OCI-LY3 (cell line): Measurements from ENCODE around the gene WHAMM.
A peak's percentile ranks its signal among the peaks of the same experiment; 100 is the strongest.

Source experiments
- H2AFZ ChIP-seq: fragments of 200-600, 300-600 bp; shearing (Covaris generic); 2 replicates; pipeline ENCODE4 v1.6.0; 2014; ENCODE audit warnings: antibody characterized with exemption, low read depth, low read length
- H3K27ac ChIP-seq: fragments of 200-600, 300-600 bp; sonication (generic); 2 replicates; pipeline ENCODE4 v1.5.1; 2014; ENCODE audit warnings: mild to moderate bottlenecking, low read length, moderate library complexity, mixed read lengths
- H3K27me3 ChIP-seq: fragments of 200-600, 300-600 bp; sonication (generic); 2 replicates; pipeline ENCODE4 v1.6.1; 2014; ENCODE audit warnings: low read depth, low read length, mixed read lengths
- H3K36me3 ChIP-seq: fragments of 200-600, 300-600 bp; sonication (generic); replicated peaks from 2 replicates; pipeline ENCODE3; 2014; ENCODE audit warnings: low read depth, low read length, mixed read lengths
- H3K4me1 ChIP-seq: fragments of 300-600, 200-600 bp; sonication (generic); 2 replicates; pipeline ENCODE4 v1.6.1; 2014; ENCODE audit warnings: low read length, mixed read lengths
- H3K4me2 ChIP-seq: fragments of 200-600, 300-600 bp; sonication (generic); 2 replicates; pipeline ENCODE4 v1.6.1; 2014; ENCODE audit warnings: low read length, mixed read lengths
- H3K4me3 ChIP-seq: fragments of 300-600, 200-600 bp; sonication (generic); 2 replicates; pipeline ENCODE4 v1.5.1; 2014; ENCODE audit warnings: antibody characterized with exemption, mild to moderate bottlenecking, low read length, moderate library complexity
- H3K79me2 ChIP-seq: fragments of 300-600, 200-600 bp; shearing (Covaris generic); 2 replicates; pipeline ENCODE4 v1.6.1; 2014; ENCODE audit warnings: mild to moderate bottlenecking, low read length, mixed read lengths
- H3K9ac ChIP-seq: fragments of 300-600, 200-600 bp; shearing (Covaris generic); 2 replicates; pipeline ENCODE4 v1.6.0; 2014; ENCODE audit warnings: mild to moderate bottlenecking, low read length, moderate library complexity
- H3K9me3 ChIP-seq: fragments of 200-600, 300-600 bp; shearing (Covaris generic); 2 replicates; pipeline ENCODE4 v1.6.1; 2014; ENCODE audit warnings: low read length, mixed read lengths; ENCODE audit not compliant: insufficient read depth
- H4K20me1 ChIP-seq: fragments of 200-600, 300-600 bp; sonication (generic); 2 replicates; pipeline ENCODE4 v1.6.1; 2016; ENCODE audit warnings: low read length, mixed read lengths; ENCODE audit not compliant: insufficient read depth
- CTCF ChIP-seq: fragments of 200-600, 300-600 bp; sonication (generic); IDR thresholded peaks from 2 replicates; pipeline ENCODE4 v1.5.1; 2014; ENCODE audit warnings: antibody characterized with exemption, low read length, low read depth
- EZH2phosphoT487 ChIP-seq: fragments of 200-600 bp; shearing (Covaris generic); IDR thresholded peaks from 2 replicates; pipeline ENCODE4 v1.6.1; 2018; ENCODE audit warnings: antibody characterized with exemption, mixed run types, low read depth

The WHAMM gene

DNA sequence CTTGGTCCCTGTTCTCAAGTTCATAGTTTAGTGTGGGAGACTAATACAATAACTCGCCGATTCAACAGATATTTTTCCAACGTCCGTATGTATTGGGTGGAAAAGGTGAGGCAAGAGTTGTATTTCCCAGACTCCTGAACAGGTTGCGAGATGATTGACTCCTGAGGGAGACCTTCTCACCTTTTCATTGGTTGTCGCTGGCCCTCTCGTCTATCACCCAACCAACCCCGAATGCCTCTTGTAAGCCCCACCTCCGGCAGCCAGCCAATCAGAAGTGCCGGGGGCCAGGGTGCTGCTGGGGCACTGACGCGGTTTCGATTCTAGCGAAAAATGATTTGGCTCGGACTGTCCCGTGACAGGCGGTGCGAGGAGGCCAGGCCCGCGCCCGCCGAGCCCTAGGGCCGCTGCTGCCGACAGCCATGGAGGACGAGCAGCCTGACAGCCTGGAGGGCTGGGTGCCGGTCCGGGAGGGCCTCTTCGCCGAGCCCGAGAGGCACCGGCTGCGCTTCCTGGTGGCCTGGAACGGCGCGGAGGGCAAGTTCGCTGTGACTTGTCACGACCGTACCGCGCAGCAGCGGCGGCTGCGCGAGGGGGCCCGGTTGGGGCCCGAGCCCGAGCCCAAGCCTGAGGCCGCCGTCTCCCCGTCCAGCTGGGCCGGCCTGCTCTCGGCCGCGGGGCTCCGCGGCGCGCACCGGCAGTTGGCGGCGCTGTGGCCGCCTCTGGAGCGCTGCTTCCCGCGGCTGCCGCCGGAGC is at the start of gene WHAMM:
Gene WHAMM, plus strand, starts transcription at position 321 of the 753 bp plus-strand sequence. Its CDS starts 99 bp downstream, at position 420.
- peak within 1 kb of the TSS; percentile 86 for H3K9ac ChIP-seq
- H3K4me3 ChIP-seq = peak within 1 kb of the TSS; percentile 86
- H3K4me2 ChIP-seq = peak within 1 kb of the TSS; percentile 96
- H3K9me3 ChIP-seq = no peaks in the 10 kb centered on the region
- no peaks in the 10 kb centered on the region for H3K27me3 ChIP-seq
- peaks cover 26% of the 10 kb centered on the region for H4K20me1 ChIP-seq
- peaks cover 45% of the 10 kb centered on the region for H3K79me2 ChIP-seq
- peak within 1 kb of the TSS; percentile 96 for H2AFZ ChIP-seq
- no peak for TF ChIP-seq EZH2phosphoT487
- 0 out of 2 replicates have a peak, but pooled peaks have one; percentile 15 for TF ChIP-seq CTCF
- H3K36me3 ChIP-seq = peaks cover 4% of the 10 kb centered on the region
- H3K27ac ChIP-seq = peak within 1 kb of the TSS; percentile 87
- H3K4me1 ChIP-seq = peaks cover 31% of the 10 kb centered on the region

DNA sequence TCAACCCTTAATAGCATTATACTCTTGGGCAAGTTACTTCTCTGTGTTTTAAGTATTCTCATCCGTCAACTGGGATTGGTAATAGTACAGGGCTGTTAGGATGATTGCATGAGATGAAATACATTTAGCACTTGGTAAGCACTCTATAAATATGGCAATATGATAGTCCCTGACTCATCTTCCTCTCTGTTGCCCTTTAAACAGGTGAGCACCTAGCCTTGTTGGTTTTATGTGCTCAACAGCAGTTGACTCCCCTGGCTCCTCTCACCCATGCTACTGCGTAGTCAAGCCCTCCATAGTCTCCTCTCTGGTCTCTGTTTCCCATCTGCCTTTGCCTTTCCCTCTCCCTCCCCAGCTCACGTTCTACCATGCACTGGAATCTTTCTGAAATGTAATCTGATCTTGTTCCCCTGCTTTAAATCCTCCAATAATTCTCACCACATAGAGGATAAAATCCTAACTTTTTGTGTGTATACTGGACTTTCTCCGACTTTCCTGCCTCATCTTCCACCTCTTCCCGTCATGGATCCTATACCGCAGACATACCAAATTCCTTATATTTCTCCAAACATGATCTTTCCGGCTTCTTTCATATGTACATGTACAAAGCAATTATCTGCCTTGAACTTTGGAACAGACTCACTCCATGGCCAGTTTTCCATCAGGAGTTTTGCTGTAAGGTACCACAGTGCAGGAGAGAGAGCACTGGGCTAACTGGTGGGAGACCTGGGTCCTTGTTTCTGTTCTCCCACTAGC is 45.9 kb upstream of the WHAMM start:
- no peak overlapping the region for H3K9ac ChIP-seq
- no peak overlapping the region for H2AFZ ChIP-seq
- peaks cover under 1% of the 10 kb centered on the region; the same call in 1 of the 2 replicates for H4K20me1 ChIP-seq
- no peaks in the 10 kb centered on the region for H3K27me3 ChIP-seq
- H3K79me2 ChIP-seq = 0 out of 2 replicates have a peak, but pooled peaks cover 3% of the 10 kb centered on the region
- no peaks in the 10 kb centered on the region for H3K4me1 ChIP-seq
- no peaks in the 10 kb centered on the region for H3K9me3 ChIP-seq
- peaks cover 25% of the 10 kb centered on the region for H3K36me3 ChIP-seq
- no peak overlapping the region for H3K27ac ChIP-seq
- no peak for TF ChIP-seq CTCF
- no peak for TF ChIP-seq EZH2phosphoT487
- H3K4me3 ChIP-seq = no peak overlapping the region
- no peak overlapping the region for H3K4me2 ChIP-seq

DNA sequence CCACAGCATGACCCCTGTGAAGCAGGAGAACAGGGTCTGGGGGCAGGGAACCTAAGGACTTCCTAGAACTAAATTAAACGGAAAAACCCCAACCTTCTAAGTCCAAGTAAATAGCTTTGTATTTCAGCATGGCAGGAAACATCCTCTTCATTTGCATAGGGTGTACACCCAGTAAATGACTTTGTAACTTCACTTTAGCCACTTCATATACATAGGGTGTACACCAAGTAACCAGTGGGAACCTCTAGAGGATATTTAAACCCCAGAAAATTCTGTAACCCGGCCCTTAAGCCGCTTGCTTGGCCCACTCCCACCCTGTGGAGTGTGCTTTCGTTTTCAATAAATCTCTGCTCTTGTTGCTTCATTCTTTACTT is 45.3 kb upstream of the WHAMM start:
- H3K4me2 ChIP-seq = no peak overlapping the region

More for the DNA sequence above, 45.3 kb upstream of the WHAMM start:
- H2AFZ ChIP-seq = no peak overlapping the region
- 0 out of 2 replicates have a peak, but pooled peaks cover 3% of the 10 kb centered on the region for H3K79me2 ChIP-seq
- no peaks in the 10 kb centered on the region; the same call in 1 of the 2 replicates for H4K20me1 ChIP-seq
- H3K36me3 ChIP-seq = peaks cover 19% of the 10 kb centered on the region
- H3K4me3 ChIP-seq = no peak overlapping the region
- TF ChIP-seq EZH2phosphoT487 = no peak
- TF ChIP-seq CTCF = no peak
- H3K9me3 ChIP-seq = no peaks in the 10 kb centered on the region
- no peaks in the 10 kb centered on the region for H3K27me3 ChIP-seq
- no peaks in the 10 kb centered on the region for H3K4me1 ChIP-seq
- H3K27ac ChIP-seq = no peak overlapping the region
- H3K9ac ChIP-seq = no peak overlapping the region
